SJSA1 (cell line): ENCODE data around the gene JOSD1. TPM values are rescaled to one million over a fixed set of nuclear protein-coding genes. Genes with fewer than 3 reads are reported as not detected.

ENCODE experiments used
- total RNA-seq: library from RNA; depleted of rRNA; stranded (reverse); fragments of >200 nt; shearing (Covaris generic); gene quantifications from 2 replicates; pipeline ENCODE4 v1.2.3, GENCODE V29; 2014; rRNA removed

The JOSD1 gene
- total RNA-seq, 1 experiment from 2014 or later, result 67.0 TPM

Other genes starting within 250 kb of the JOSD1 start
- gene KCNJ4, start 245.7 kb downstream of the JOSD1 start, total RNA-seq, result not detected in 2 replicates
- 15.4 and 26.1 TPM in 2 replicates for gene KDELR3, start 232.8 kb downstream of the JOSD1 start, total RNA-seq
- gene DDX17, start 194.6 kb downstream of the JOSD1 start, total RNA-seq, result 277 and 362 TPM in 2 replicates
- gene DMC1, start 130.8 kb downstream of the JOSD1 start, total RNA-seq, result not detected in 2 replicates
- 0.42 TPM in 1 of 2 replicates, not detected in the other for gene FAM227A, start 44.6 kb downstream of the JOSD1 start, total RNA-seq
- gene CBY1, start 44.3 kb downstream of the JOSD1 start, total RNA-seq, result 8.8 and 13.5 TPM in 2 replicates
- gene TOMM22, start 19.0 kb downstream of the JOSD1 start, total RNA-seq, result 61.0 and 103 TPM in 2 replicates
- 24.8 and 28.9 TPM in 2 replicates for gene GTPBP1, start 5.0 kb upstream of the JOSD1 start, total RNA-seq
- gene SUN2, start 55.1 kb upstream of the JOSD1 start, total RNA-seq, result 201 and 238 TPM in 2 replicates
- gene DNAL4, start 93.2 kb upstream of the JOSD1 start, total RNA-seq, result 19.9 and 33.9 TPM in 2 replicates
- 2.1 and 2.2 TPM in 2 replicates for gene NPTXR, start 143.1 kb upstream of the JOSD1 start, total RNA-seq
- gene CBX6, start 171.3 kb upstream of the JOSD1 start, total RNA-seq, result 22.6 and 28.5 TPM in 2 replicates